A673 (cell line): ENCODE data around the gene SLC6A18. TPM values are rescaled to one million over a fixed set of nuclear protein-coding genes. Genes with fewer than 3 reads are reported as not detected.

Experiments used
- BruUV-seq: library from RNA; stranded (reverse); fragments of 400-500 nt; replicated peaks from 2 replicates; lab custom pipeline; 2021; lab: Mats Ljungman, UMichigan
- CTCF ChIA-PET: fragments of 300-600 bp; sonication (Branson Sonifier 250); formaldehyde crosslinking; loops from one replicate; lab custom pipeline; 2022; ENCODE audit warnings: antibody characterized with exemption; lab: Charles Lee
- POLR2A ChIA-PET: fragments of 300-600 bp; sonication (Branson Sonifier 250); formaldehyde crosslinking; loops from one replicate; lab custom pipeline; 2022; ENCODE audit warnings: antibody characterized with exemption; ENCODE audit not compliant: low non-redundant PET; lab: Charles Lee
- DNase-seq: peaks from one replicate; pipeline ENCODE4 v3.0.0-alpha.2; 2015; ENCODE audit warnings: low spot score
- H3K27ac ChIP-seq: fragments of 200-600 bp; sonication (generic); 2 replicates; pipeline ENCODE4 v1.5.1; 2016; ENCODE audit warnings: mixed run types, low read depth, mild to moderate bottlenecking, mixed read lengths, antibody characterized with exemption, low read length; ENCODE audit not compliant: poor library complexity, severe bottlenecking
- H3K27me3 ChIP-seq: fragments of 200-600 bp; sonication (generic); replicated peaks from 2 replicates; pipeline ENCODE4 v1.6.1; 2017; ENCODE audit warnings: mixed run types, low read depth, mild to moderate bottlenecking, mixed read lengths, antibody characterized with exemption, low read length; ENCODE audit not compliant: insufficient read depth, poor library complexity
- H3K36me3 ChIP-seq: fragments of 200-600 bp; sonication (generic); 2 replicates; pipeline ENCODE4 v1.6.1; 2016; ENCODE audit warnings: mixed run types, mild to moderate bottlenecking, mixed read lengths, antibody characterized with exemption, low read length; ENCODE audit not compliant: insufficient read depth, poor library complexity, severe bottlenecking
- H3K4me1 ChIP-seq: fragments of 200-600 bp; sonication (generic); 2 replicates; pipeline ENCODE4 v1.6.1; 2017; ENCODE audit warnings: mixed run types, mild to moderate bottlenecking, mixed read lengths, antibody characterized with exemption, low read length; ENCODE audit not compliant: insufficient read depth, poor library complexity, severe bottlenecking
- H3K4me3 ChIP-seq: fragments of 200-600 bp; sonication (generic); 2 replicates; pipeline ENCODE4 v1.5.1; 2016; ENCODE audit warnings: low read depth, mixed run types, mild to moderate bottlenecking, mixed read lengths, low read length; ENCODE audit not compliant: poor library complexity, severe bottlenecking
- H3K9me3 ChIP-seq: fragments of 200-600 bp; sonication (generic); 2 replicates; pipeline ENCODE4 v1.6.1; 2016; ENCODE audit warnings: mixed run types, low read depth, mild to moderate bottlenecking, mixed read lengths, antibody characterized with exemption, low read length; ENCODE audit not compliant: poor library complexity, severe bottlenecking
- CTCF ChIP-seq: fragments of 300-800, 200-600 bp; sonication (generic); conservative IDR thresholded peaks from 2 replicates; pipeline ENCODE4 v1.5.1; 2017; ENCODE audit warnings: low read depth, mild to moderate bottlenecking, antibody characterized with exemption, low read length, moderate library complexity, mixed read lengths
- EZH2 ChIP-seq: fragments of 200-600 bp; sonication (generic); IDR thresholded peaks from 2 replicates; pipeline ENCODE4 v1.6.1; 2017; ENCODE audit warnings: borderline replicate concordance, low read depth, mild to moderate bottlenecking, mixed read lengths, antibody characterized with exemption, low read length; ENCODE audit not compliant: poor library complexity, severe bottlenecking
- intact Hi-C: fragments of 100-400 bp; cut with micrococcal nuclease; formaldehyde crosslinking; loops from one replicate; pipeline ENCODE4 v1.10.0; 2022; ENCODE audit not compliant: unreplicated experiment
- total RNA-seq: library from RNA; stranded (reverse); gene quantifications from 2 replicates; pipeline ENCODE4 v1.2.3, GENCODE V29; 2021

Gene SLC6A18
- total RNA-seq, 1 experiment from 2014 or later, result not detected

GRCh38 chr5:1219098-1219767 lies 5.9 kb upstream of the SLC6A18 start:
- ChIA-PET CTCF (no interaction called here), POLR2A (no interaction called here)
- no peaks in the 10 kb centered on the region for H3K36me3 ChIP-seq
- TF ChIP-seq CTCF, result no peak
- no peak for TF ChIP-seq EZH2
- BruUV-seq, result no TSS peak
- H3K4me1 ChIP-seq, result no peaks in the 10 kb centered on the region
- no peak for DNase-seq
- H3K9me3 ChIP-seq, result no peaks in the 10 kb centered on the region
- intact Hi-C loops, result no loop called here
- no peak overlapping the region for H3K27ac ChIP-seq
- H3K27me3 ChIP-seq, result peaks cover 3% of the 10 kb centered on the region
- no peak overlapping the region for H3K4me3 ChIP-seq

- H3K27me3 ChIP-seq, result peaks cover 4% of the 10 kb centered on the region
- intact Hi-C loops, result no loop called here
- CTCF ChIA-PET, result no interaction called here
Observed at GRCh38 chr5:1219768-1220100, 5.4 kb upstream of the SLC6A18 start.

GRCh38 chr5:1220351-1220750 lies 4.8 kb upstream of the SLC6A18 start:
- no peak overlapping the region for H3K4me3 ChIP-seq
- intact Hi-C loops, result no loop called here
- CTCF ChIA-PET, result no interaction called here
- TF ChIP-seq CTCF, result no peak
- TF ChIP-seq EZH2, result no peak
- no TSS peak for BruUV-seq
- DNase-seq, result no peak
- no peak overlapping the region for H3K27ac ChIP-seq
- peaks cover 4% of the 10 kb centered on the region for H3K27me3 ChIP-seq
- no peaks in the 10 kb centered on the region for H3K4me1 ChIP-seq
- H3K36me3 ChIP-seq, result no peaks in the 10 kb centered on the region
- H3K9me3 ChIP-seq, result no peaks in the 10 kb centered on the region
- POLR2A ChIA-PET, result interaction anchor here (0.7 kb wide), 1 partner anchor 47 kb away, joined by 3 read pairs; no protein-coding TSS in a partner anchor

More at GRCh38 chr5:1219768-1220100, 5.4 kb upstream of the SLC6A18 start:
- POLR2A ChIA-PET, result interaction anchor here (0.7 kb wide), 1 partner anchor 47 kb away, joined by 3 read pairs; no protein-coding TSS in a partner anchor
- H3K36me3 ChIP-seq, result no peaks in the 10 kb centered on the region
- DNase-seq, result no peak
- H3K4me1 ChIP-seq, result no peaks in the 10 kb centered on the region
- BruUV-seq, result no TSS peak
- H3K9me3 ChIP-seq, result no peaks in the 10 kb centered on the region
- no peak overlapping the region for H3K27ac ChIP-seq
- TF ChIP-seq CTCF, result no peak
- no peak for TF ChIP-seq EZH2
- no peak overlapping the region for H3K4me3 ChIP-seq
